ENCODE results near the gene FBXL17. TPM values are rescaled to one million over a fixed set of nuclear protein-coding genes. Genes with fewer than 3 reads are reported as not detected.

Gene FBXL17
- total and polyA plus RNA-seq, 9 of the 15 experiments (the other 6 are each of a cell fraction or from before 2014, with no cell fraction given) = 0.32 to 5.4 (median 1.8) TPM

GRCh38 chr5:107959573-107960279 lies 422.2 kb downstream of the FBXL17 start (continued):
- no peak for TF ChIP-seq ZNF668 (CRISPR knock-in tag; IDR thresholded peaks at IDR 0.05)
- no peak for TF ChIP-seq ZNF766 (CRISPR knock-in tag; conservative IDR thresholded peaks at IDR 0.05)
- no peak for TF ChIP-seq PATZ1 (CRISPR knock-in tag; IDR thresholded peaks at IDR 0.05; ENCODE audit: borderline replicate concordance)
- TF ChIP-seq MECOM (CRISPR knock-in tag; IDR thresholded peaks at IDR 0.05) = no peak

GRCh38 chr5:107958861-107959260 lies 423.0 kb downstream of the FBXL17 start:
- no TSS peak for BruUV-seq (replicated peaks)
- WGBS (ENCODE audit: insufficient coverage, low coverage, missing lambda C conversion rate) = 4% methylated on average over 3 of the region's 3 CpGs
- Histone ChIP-seq H3K27me3 (ENCODE audit: control insufficient read depth in 2 of 2, insufficient read depth in 2 of 2, low read length in 2 of 2) (no peaks in the 10 kb centered on the region), H3K4me3 (no peak overlapping the region), H3K9me3 (replicated peaks; ENCODE audit: control insufficient read depth, insufficient read depth, low read depth, low read length) (no peaks in the 10 kb centered on the region), H3K27ac (ENCODE audit: extremely low read depth, low read depth, low read length) (no peak overlapping the region), H3K36me3 (ENCODE audit: control insufficient read depth, insufficient read depth, low read length) (no peaks in the 10 kb centered on the region), H3K79me2 (ENCODE audit: control insufficient read depth, insufficient read depth, low read length) (no peaks in the 10 kb centered on the region), H3K9me1 (ENCODE audit: control insufficient read depth, insufficient read depth, low read length) (no peaks in the 10 kb centered on the region), H3K4me1 (replicated peaks in 1 of 2; ENCODE audit: control insufficient read depth in 2 of 2, insufficient read depth in 2 of 2, low read length in 2 of 2) (no peaks in the 10 kb centered on the region), H4K20me1 (replicated peaks; ENCODE audit: control insufficient read depth, insufficient read depth, low read length) (no peaks in the 10 kb centered on the region), H3K9ac (ENCODE audit: insufficient read depth in 1 of 2, low read depth in 2 of 2, low read length in 2 of 2) (no peak overlapping the region), H2AFZ (ENCODE audit: low read depth, low read length) (no peak overlapping the region), H3K4me2 (ENCODE audit: insufficient read depth, low read length) (no peak overlapping the region)
- FAIRE-seq = no peak
- ATAC-seq = no peak
- POLR2A ChIA-PET = interaction anchor here (1.0 kb wide), 1 partner anchor 236 kb away, joined by 3 read pairs; no protein-coding TSS in a partner anchor
- intact Hi-C loops (cut with micrococcal nuclease) = no loop called here
- no peak for TF ChIP-seq MAFK (IDR thresholded peaks at IDR 0.05; ENCODE audit: low read length)
- TF ChIP-seq ZNF609 (CRISPR knock-in tag; IDR thresholded peaks at IDR 0.05; ENCODE audit: borderline replicate concordance) = no peak
- 0 out of 2 replicates have a peak, but pooled peaks have one; percentile 23 for TF ChIP-seq RFX1 (IDR thresholded peaks at IDR 0.05)
- TF ChIP-seq CEBPB (tag; IDR thresholded peaks at IDR 0.05) = 0 out of 2 replicates have a peak, but pooled peaks have one; percentile 1
- in situ Hi-C loops (cut with MboI) = no loop called here
- CTCF ChIA-PET (ENCODE audit: low intra/inter-chr PET ratio) = no interaction called here
- no peak for DNase-seq (ENCODE audit: extremely low read depth in 1 of 4, low spot score in 3 of 4)

Measured in K562 (cell line).